ENCODE results near the gene STK38L. TPM values are rescaled to one million over a fixed set of nuclear protein-coding genes. Genes with fewer than 3 reads are reported as not detected.
A peak's percentile ranks its signal among the peaks of the same experiment; 100 is the strongest.

The STK38L gene
- total RNA-seq, 1 donor from 2014 or later: 31.4 TPM

GRCh38 chr12:27330846-27331245 lies 86.8 kb downstream of the STK38L start:
- TF ChIP-seq CTCF (IDR thresholded peaks at IDR 0.05; ENCODE audit: partially characterized antibody, unreplicated experiment): no peak
- H3K4me3 Mint-ChIP-seq (ENCODE audit: unreplicated experiment): no peak overlapping the region
- peaks cover 5% of the 10 kb centered on the region for H3K9me3 Mint-ChIP-seq (ENCODE audit: unreplicated experiment)
- no peak for DNase-seq
- H3K4me1 Mint-ChIP-seq (ENCODE audit: low read depth, unreplicated experiment): peaks cover 3% of the 10 kb centered on the region
- H3K27me3 Mint-ChIP-seq (ENCODE audit: unreplicated experiment): peaks cover 15% of the 10 kb centered on the region
- H3K27ac Mint-ChIP-seq (ENCODE audit: unreplicated experiment): no peak overlapping the region
- no peaks in the 10 kb centered on the region for H3K36me3 Mint-ChIP-seq (ENCODE audit: unreplicated experiment)

GRCh38 chr12:27331291-27331926 lies 87.3 kb downstream of the STK38L start:
- H3K27ac Mint-ChIP-seq (ENCODE audit: unreplicated experiment): no peak overlapping the region
- H3K36me3 Mint-ChIP-seq (ENCODE audit: unreplicated experiment): no peaks in the 10 kb centered on the region
- DNase-seq: no peak
- TF ChIP-seq CTCF (IDR thresholded peaks at IDR 0.05; ENCODE audit: partially characterized antibody, unreplicated experiment): no peak
- peaks cover 15% of the 10 kb centered on the region for H3K27me3 Mint-ChIP-seq (ENCODE audit: unreplicated experiment)
- peak overlapping the region; percentile 60 for H3K4me3 Mint-ChIP-seq (ENCODE audit: unreplicated experiment)
- peaks cover 3% of the 10 kb centered on the region for H3K4me1 Mint-ChIP-seq (ENCODE audit: low read depth, unreplicated experiment)
- H3K9me3 Mint-ChIP-seq (ENCODE audit: unreplicated experiment): peaks cover 5% of the 10 kb centered on the region

- Mint-ChIP-seq H3K4me1 (ENCODE audit: low read depth, unreplicated experiment) (peaks cover 3% of the 10 kb centered on the region), H3K4me3 (ENCODE audit: unreplicated experiment) (peak overlapping the region; percentile 81), H3K27ac (ENCODE audit: unreplicated experiment) (no peak overlapping the region), H3K36me3 (ENCODE audit: unreplicated experiment) (no peaks in the 10 kb centered on the region), H3K27me3 (ENCODE audit: unreplicated experiment) (peaks cover 15% of the 10 kb centered on the region), H3K9me3 (ENCODE audit: unreplicated experiment) (peaks cover 5% of the 10 kb centered on the region)
- no peak for TF ChIP-seq CTCF (IDR thresholded peaks at IDR 0.05; ENCODE audit: partially characterized antibody, unreplicated experiment)
- no peak for DNase-seq
These were observed 87.8 kb downstream of the STK38L start for GRCh38 chr12:27331927-27332324.

- H3K9me3 Mint-ChIP-seq (ENCODE audit: unreplicated experiment): peaks cover 5% of the 10 kb centered on the region
- H3K36me3 Mint-ChIP-seq (ENCODE audit: unreplicated experiment): no peaks in the 10 kb centered on the region
- H3K27ac Mint-ChIP-seq (ENCODE audit: unreplicated experiment): peak overlapping the region; percentile 66
- peak overlapping the region; percentile 81 for H3K4me3 Mint-ChIP-seq (ENCODE audit: unreplicated experiment)
- H3K4me1 Mint-ChIP-seq (ENCODE audit: low read depth, unreplicated experiment): peaks cover 4% of the 10 kb centered on the region
- DNase-seq: no peak
- no peak for TF ChIP-seq CTCF (IDR thresholded peaks at IDR 0.05; ENCODE audit: partially characterized antibody, unreplicated experiment)
- peaks cover 15% of the 10 kb centered on the region for H3K27me3 Mint-ChIP-seq (ENCODE audit: unreplicated experiment)
These were observed 88.3 kb downstream of the STK38L start for GRCh38 chr12:27332407-27332713.

- H3K36me3 Mint-ChIP-seq (ENCODE audit: unreplicated experiment): no peaks in the 10 kb centered on the region
- peak within 1 kb of the TSS; percentile 93 for H3K4me3 Mint-ChIP-seq (ENCODE audit: unreplicated experiment)
- H3K27me3 Mint-ChIP-seq (ENCODE audit: unreplicated experiment): peaks cover 15% of the 10 kb centered on the region
- peak within 1 kb of the TSS; percentile 66 for H3K27ac Mint-ChIP-seq (ENCODE audit: unreplicated experiment)
- H3K4me1 Mint-ChIP-seq (ENCODE audit: low read depth, unreplicated experiment): peaks cover 5% of the 10 kb centered on the region
- peak; percentile 76 for DNase-seq
- peaks cover 5% of the 10 kb centered on the region for H3K9me3 Mint-ChIP-seq (ENCODE audit: unreplicated experiment)
- no peak for TF ChIP-seq CTCF (IDR thresholded peaks at IDR 0.05; ENCODE audit: partially characterized antibody, unreplicated experiment)
These were observed 88.8 kb downstream of the STK38L start, which contains the start of gene BMAL2 for GRCh38 chr12:27332714-27333402. Gene BMAL2 (plus strand): TSS chr12:27332836. CDS start chr12:27333073, 237 bp downstream.
